CD4-positive, alpha-beta T cell treated with Interleukin-1 beta for 1 hour (primary cell): ENCODE measurements around the gene IFI27L1.
"Not testable (repeated sequence)": the region's sequence is repeated elsewhere in the genome, so short reads cannot be mapped to it uniquely, and the experiment has no call there.

ENCODE experiments used
- DNase-seq, 2 donors: peaks; one replicate each; pipeline ENCODE4 v3.0.0-alpha.2; 2020 to 2022

IFI27L1 gene

DNA sequence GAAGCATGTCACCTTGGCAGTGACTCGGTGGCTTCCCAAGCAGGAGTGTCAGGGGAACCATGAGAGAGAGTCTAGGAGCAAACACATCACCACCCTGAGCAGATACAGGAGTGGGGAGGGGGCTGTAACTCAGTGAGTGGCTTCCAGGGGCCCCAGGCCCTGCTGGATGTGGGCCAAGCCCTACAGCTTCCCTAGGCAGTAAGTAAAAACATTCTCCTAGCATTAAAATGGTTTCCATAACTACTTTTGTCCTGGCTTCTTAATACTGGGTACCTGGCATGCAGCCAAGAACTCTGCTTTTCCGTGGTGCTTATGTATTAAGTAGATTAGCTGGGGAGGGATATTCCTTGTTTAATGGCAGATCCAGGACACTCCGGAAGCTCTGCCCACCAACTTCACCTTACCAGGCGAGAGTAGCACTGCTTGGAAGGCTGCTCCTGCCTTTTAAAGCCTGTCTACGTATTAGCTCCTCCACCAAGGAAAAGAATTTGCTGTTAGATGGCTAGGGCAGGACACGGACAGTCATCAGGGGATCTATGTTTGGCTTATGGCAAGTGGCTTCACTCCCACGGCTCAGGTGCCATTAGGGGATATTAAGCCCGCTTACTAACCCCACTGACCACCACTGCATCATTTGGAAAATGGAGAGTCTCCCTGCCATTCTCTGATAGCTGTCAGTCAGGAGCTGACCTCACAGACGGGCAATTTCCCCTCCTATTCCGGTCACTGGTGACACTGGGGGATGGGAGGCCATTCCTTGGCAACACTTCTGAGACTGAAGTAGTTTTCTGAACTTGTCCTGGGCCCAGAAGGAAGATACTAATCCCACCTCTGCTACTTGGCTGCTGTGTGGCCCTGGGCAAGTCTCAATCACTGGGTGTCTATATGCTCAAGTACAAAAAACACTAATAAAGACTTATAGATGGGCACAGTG lies 32.2 kb upstream of the IFI27L1 start:
- DNase-seq: no peak

DNA sequence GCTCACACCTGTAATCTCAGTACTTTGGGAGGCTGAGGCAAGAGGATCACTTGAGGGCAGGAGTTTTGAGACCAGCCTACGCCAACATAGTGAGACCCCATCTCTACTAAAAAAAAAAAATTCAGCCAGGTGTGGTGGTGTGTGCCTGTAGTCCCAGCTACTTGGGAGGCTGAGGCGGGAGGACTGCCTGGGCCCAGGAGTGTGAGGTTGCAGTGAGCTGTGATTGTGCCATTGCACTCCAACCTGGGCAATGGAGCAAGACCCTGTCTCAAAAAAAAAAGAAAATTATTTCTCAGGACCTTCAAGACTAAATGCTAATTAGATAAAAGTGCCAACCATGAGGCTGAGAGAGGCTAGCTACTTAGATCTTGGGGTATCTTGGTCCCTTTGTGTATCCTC lies 31.5 kb upstream of the IFI27L1 start:
- no peak for DNase-seq

DNA sequence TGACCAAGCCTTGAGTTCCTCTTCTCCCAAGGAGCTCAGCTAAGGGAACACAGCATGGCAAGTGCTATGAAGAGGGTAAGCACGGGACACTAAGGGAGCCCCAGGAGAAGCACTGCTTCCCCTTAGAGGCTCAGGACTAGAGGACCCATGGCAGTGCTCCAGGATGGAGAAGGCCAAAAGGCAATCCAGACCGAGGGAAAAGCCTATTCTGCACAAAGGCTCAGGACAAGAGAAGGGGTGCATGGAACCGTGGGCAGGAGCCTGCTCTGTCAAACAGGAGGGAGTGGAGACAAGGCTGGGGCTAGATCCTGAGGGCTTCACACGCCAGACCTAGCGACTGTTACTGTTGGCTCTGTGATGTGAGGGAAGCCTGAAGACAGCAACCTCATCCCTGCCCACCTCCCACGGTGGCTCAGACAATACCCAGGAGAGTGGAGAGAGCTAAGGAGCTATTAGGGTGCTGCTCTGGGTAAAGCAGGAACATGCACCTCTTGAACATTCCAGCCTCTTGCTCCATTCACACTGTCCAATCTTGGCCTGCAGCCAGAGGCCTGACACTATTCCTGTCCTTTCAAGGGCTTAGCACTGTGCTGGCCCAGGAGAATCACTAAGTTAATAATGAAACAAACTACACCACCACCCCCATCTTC lies 30.8 kb upstream of the IFI27L1 start:
- DNase-seq: no peak

DNA sequence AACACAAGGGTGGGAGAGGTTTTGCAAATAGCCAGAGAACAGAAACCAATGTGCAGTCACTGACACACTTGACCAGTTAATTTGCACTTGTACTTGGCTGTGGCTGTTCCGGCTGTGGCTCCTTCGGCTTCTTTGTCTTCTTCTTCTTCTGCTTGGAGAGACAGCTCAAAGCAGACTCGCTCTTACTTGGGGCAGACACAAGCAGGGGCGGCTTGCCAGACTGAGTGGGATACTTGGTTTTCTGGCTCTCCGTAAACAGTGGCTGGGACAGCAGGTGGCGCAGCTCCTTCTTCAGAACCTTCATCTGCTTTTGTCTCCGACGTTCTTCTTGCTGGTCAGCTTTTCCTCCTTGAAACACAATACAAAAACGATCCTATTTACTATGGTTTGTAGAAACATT lies 30.0 kb upstream of the IFI27L1 start:
- DNase-seq: no peak

DNA sequence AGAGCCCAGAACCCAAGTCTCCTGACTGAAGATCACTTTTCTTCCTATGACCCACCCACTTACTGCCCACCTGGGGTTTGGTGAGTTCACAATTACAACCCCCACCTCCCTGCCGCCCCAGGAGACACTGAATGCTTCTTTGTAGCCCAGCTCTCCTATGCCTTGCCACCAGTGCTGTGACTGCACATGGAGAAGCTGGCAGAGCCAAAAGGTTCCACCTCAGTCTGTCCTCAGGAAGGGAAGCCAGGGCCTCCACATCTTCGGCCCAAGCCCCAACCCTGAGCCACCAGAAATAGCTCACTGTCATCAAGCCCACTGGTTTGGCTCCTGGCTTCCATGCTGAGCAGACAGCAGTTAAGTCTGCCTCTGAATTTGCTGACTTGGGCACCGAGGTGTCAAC lies 29.3 kb upstream of the IFI27L1 start:
- no peak for DNase-seq

DNA sequence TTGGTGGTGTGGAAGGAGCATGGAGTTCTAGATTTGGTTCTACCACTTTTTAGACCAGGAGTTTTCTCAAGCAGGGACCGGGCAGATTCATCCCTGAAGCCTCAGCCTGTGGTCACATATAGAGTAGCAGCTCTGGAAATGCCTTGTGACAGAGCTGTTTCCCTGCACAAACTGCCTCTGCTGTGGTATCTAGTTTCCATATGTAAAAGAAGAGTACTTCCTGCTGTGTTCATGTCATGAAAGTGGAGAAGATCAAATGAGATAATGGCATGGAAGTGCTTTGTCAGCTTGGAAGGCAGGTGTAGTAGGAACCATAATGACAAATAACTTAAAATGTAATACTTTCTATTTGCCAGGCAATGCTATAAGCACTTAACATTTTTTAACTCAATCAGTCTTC lies 28.9 kb upstream of the IFI27L1 start:
- DNase-seq: no peak

DNA sequence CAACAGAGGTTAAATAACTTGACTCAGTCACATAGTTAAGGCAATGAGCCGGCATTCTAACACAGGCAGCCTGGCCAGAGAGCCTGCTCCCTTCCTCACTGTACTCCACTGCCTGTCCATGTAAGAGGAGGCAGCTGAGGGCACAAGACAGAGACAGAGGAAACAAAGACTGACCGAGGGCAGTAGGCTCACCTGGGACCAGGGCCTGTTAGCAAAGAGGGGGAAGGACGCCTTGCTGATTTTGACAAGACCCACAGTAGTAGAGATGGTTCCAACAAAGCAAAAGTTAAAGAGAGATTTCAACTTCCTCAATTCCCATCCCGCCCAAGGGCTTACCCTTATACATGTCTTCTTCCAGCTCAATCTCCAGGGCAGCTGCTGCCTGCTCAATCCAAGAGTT lies 28.4 kb upstream of the IFI27L1 start:
- DNase-seq: no peak

DNA sequence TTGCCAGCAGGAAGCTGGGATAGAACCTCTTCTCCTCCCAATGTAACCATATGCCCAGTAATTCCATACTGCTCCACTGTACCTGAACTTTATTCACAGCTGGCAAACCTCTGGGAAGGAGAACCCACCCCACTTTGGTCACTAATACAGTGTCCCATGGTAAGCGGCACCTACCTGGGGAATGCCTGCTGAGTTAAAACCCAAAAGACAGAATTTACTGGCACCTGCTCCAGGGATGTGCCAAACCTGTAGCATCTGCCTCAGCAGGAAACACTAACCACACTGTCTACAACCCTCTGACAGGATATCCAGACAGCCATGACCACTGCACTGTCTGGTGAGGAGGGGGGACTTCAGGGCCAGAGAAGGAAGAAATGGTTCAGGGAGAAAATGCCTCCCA lies 26.7 kb upstream of the IFI27L1 start:
- DNase-seq: no peak

DNA sequence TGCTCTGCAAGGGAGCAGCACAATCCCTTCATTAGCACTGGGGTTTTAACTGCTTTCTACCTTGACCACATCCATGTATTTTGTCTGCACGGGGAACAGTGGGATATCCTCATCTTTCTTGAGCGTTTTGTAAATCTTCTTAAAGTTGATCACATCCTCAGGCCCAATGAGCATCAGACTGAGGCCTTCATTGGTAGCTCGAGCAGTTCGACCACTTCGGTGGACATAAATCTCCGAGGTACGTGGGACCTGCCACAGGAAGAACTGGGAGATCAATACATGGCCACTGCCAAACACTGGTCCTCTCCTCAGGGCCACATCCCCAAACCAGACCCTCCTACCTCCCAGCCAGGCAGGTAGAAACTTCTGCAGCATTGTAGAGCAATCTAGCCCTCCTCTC lies 26.2 kb upstream of the IFI27L1 start:
- DNase-seq: no peak

DNA sequence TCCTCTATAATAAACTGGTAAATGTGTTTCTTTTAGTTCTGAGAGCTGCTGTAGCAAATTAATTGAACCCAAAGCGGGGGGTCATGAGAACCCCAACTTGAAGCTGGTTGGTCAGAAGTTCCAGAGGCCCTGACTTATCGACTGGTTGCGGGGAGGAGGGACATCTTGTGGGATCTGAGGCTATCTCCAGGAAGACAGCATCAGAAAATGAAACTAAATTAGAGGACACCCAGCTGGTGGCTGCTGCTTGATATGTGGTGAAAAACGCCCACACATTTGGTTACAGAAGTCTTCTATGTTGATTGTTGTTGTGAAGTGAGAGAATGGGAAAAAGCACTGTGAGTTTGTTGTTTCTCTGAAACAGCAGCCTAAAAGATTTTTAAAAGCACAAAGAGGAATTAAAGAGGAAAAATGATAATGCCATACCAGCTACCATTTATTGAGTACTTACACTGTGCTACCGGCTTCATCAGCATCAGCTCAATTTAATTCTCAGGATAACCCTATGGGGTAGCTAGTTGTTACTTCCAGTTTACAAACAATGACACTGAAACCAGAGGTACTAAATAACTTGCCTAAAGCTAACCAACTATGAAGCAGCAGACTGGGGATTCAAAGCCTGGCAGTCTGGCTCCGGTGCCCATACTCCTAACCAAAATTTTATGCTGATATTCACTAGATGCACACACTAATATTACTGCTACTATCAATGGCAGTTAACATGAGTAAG lies 24.4 kb upstream of the IFI27L1 start:
- peak in 1 of 2 donors; percentile 44 for DNase-seq

DNA sequence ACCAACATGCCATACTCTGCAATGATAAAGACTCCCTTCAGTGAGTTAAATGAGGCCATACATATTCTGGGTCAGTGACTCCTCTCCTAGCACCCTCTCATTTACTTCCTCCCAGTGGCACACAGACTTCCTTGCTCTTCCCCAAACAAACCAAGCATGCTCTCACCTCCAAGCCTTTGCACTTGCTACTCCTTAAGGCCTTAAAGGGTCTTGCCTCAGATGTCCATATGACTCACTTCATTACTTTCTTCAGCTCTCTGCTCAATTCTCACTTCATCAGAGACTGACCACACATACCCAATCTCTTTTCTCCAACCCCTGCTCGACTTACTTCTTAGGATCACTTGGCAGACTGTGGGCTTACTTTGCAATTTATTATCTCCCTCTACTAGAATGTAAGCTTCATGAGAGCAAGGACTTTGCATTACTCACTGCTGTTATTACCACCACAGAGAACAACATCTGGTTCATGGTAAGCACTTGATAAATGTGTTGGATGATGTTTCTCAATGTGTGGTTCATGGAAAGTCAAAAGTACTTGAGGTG lies 22.9 kb upstream of the IFI27L1 start:
- DNase-seq: no peak

DNA sequence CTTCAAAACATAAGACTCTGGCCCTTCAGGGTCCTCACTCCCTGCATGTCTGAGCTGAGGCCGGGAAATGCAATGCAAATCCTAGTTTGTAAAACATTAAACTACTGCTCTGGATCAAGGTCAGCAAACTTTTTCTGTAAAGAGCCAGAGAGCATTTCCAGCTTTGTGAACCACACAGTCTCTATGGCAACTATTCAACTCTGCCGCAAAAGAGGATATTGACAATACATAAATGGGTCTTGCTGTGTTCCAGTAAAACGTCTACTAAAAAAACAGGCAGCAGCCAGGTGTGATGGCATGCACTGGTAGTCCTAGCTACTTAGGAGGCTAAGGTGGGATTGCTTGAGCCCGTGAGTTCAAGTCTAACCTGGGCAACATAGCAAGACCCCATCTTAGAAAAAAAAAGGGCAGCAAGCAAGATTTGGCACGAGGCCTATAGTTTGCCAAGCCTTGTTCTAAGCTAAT lies 22.4 kb upstream of the IFI27L1 start:
- no peak for DNase-seq

DNA sequence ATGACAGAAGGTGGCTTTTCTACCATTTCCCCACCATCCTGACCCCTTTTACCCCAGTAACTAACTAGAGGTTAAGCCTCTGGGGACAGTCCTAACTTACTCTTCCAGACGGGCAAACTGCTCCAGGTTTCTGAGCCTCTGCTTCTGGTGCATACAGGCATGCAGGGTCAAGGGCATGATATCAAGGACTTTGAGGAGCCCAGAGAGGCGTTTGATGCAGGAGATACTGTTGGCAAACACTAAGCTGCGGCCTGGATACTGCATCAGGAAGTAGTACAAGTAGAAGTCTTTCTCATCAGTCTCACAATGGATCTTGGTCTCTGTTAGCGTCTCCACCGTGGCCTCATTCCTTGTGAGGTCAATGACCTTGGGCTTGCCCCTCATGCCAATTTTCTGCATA lies 21.1 kb upstream of the IFI27L1 start:
- DNase-seq: no peak

DNA sequence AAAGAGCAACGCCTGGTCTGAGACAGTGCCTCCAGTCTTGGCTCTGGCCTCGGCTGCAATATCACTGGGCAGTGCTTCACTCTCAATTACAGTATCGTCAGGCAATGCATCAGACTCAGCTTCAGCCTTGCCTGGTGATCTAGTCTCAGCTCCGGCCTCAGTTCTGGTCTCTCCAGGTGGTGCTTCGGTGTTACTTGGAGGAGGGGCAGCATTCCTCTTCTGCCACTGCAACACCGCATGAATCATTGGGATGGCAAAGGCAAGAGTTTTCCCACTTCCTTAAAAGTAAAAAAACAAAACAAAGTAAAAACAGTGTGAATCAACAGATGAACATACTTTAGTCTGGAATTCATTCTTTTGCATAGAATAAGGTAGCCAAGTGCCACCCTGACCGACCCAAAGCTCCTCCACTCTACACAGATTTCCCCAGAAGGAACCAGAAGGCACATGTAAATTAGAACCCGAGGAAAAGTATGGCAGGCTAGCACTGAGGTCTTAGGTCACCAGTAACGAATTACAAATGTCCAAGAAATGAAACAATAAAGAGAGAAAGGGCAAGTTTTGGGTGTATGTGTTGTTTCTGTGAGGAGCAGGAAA lies 18.7 kb upstream of the IFI27L1 start:
- no peak for DNase-seq

DNA sequence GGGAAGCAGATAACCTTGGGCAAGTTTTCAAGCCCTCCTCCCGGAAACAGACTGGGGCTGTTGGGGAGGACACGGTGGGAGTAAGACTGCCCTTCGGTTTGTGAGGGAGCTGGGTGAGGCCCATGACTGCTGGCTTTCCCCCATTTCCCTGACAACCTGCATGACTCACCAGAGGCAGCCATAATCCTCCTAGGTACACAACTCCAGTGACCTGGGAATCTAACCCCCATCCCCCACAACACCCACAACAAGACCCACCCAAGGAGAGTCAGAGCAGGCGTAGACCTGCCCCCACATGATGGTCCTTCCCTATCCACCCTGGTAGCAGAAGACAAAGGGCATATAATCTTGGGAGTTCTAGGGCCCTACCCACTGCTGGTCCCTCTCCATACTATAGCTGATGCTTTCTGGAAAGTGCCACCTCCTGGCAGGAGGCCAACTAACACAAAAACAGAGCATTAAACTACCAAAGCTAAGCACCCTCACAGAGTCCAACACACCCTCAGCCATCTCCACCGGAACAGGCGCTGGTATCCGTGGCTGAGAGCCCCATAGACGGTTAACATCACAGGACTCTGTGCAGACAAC lies 14.9 kb upstream of the IFI27L1 start:
- DNase-seq: no peak

DNA sequence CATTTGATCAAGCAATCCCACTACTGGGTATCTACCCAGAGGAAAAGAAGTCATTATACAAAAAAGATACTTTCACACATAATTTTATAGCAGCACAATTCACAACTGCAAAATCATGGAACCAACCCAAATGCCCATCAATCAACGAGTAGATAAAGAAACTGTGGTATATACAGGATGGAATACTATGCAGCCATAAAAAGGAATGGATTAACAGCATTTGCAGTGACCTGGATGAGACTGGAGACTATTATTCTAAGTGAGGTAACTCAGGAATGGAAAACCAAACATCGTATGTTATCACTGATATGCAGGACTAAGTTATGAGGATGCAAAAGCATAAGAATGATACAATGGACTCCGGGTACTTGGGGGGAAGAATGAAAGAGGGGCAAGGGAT lies 9.0 kb upstream of the IFI27L1 start:
- not testable (repeated sequence) for DNase-seq

DNA sequence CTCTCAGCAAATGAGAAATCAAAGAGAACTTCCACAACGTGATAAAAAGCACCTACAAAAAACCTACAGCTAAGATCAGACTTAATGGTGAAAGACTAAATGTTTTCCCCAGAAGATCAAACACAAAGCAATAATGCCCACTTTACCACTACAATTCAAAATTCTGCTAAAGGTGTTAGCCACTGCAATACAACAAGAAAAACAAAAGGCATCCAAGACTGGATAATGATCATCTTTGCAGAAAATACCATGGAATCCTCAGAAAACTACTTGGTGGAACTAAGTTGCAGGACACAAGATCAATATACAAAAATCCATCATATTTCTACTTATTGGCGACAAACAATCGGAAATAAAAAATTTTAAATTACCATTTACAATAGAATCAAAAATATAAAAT lies 6.6 kb upstream of the IFI27L1 start:
- no peak for DNase-seq

DNA sequence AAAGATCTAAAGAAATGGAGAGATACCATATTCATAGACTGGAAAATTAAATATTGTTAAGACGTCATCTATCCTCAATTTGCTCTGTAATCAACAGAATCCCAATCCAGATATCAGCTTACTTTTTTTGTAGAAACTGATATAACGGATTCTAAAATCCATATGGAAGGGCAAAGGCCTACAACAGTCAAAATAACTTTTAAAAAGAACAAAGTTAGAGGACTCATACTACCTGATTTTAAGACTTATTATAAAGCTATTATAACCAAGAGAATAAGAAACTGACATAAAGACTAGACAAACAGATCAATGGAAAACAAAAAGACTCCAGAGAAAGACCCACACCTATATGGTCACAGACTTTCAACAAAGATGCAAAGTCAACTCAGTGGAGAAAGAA lies 6.1 kb upstream of the IFI27L1 start:
- DNase-seq: no peak

DNA sequence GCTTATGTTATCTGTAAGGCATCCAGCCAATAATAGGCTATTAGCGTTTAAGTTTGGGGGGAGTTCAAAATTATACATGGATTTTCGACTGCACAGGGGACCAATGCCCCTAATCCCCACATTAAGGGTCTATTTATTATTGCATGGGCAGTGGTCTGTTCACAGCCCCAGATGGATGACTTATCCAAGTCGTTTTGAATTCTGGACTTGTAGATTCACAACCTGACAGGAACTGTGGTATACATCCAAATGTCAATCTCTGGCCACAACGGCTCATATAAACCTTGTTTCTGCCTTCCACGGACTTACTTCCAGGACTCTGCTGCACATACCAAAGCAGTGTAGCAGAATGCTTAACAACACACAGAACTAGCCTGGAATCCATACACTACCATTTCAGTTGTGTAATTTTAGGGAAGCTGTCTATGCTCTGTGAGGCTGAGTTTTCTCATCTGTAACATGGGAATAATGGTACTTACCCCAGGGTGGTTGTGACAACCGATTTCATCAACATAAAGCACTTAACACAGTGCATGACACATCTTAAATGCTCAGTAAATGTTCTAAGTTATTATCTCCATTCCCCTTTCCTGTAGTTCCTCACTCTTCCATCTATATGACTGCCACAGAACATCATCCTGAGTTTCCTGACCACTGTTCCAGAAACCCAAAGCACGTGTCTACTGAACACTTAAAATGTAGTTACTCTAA lies 3.8 kb upstream of the IFI27L1 start:
- DNase-seq: no peak

DNA sequence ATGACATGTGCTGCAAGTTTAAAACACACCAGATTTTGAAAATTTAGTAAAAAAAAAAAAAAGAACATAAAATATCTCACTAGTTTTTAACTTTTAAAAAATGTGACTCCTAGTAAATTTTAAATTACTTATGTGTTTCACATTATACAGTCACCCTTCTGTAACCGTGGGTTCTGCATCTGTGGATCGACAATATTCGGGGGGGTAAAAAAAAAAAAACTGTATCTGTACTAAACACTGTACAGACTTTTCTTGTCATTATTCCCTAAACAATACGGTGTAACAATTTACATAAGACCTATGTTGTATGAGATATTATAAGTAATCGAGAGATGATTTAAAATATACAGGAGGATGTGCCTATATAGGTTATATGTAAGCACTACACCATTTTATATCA lies 3.3 kb upstream of the IFI27L1 start:
- no peak for DNase-seq

DNA sequence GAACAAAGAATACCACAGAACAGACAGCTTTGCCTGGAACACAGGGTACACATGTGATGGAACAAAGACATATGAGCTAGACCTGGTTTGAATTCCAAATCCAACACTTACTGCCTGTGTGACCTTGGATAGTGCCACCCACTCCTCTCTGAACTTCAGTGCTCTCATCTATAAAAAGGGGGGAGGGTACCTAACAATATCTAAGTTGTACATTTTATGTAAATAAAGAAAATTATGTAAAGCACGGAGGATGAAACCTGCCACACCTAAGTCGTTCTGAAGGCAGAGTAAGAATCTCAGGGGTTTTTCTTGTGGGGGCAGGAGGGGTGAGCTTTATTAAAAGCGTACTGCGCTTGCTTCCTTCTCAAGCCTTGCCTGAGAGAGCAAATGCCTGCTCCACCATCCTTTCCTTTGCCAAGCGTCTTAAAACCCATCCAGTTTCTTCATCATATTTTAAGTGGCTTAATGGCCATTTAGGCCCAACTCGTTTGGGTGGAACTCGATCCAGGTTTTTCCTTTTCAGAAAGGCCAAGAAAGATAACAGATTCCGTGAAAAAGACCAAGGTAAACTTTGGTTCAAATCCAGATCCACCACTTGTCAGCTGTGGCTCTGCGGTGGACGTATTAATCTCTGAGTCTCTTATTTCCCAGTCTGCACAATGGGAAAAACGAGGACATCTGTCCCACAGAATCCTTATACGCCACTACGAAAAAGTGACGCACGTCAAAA lies 1.1 kb upstream of the IFI27L1 start:
- DNase-seq: peak in 1 of 2 donors; percentile 38
